Activated T-cell treated with anti-CD3 and anti-CD28 coated beads, Interleukin-2, amount 50 U/mL, for 24 hours (primary cell): ENCODE measurements around the gene TMEM92.
"Not testable (repeated sequence)": the region's sequence is repeated elsewhere in the genome, so short reads cannot be mapped to it uniquely, and the experiment has no call there.

Source experiments
- DNase-seq: peaks from one replicate; pipeline ENCODE4 v3.0.0-alpha.2; 2020
- H3K27ac Mint-ChIP-seq: 2 replicates; pipeline ENCODE4 v1.8.0; 2020; ENCODE audit warnings: mild to moderate bottlenecking, mixed read lengths
- H3K27me3 Mint-ChIP-seq: 2 replicates; pipeline ENCODE4 v1.8.0; 2020; ENCODE audit warnings: mixed read lengths
- H3K36me3 Mint-ChIP-seq: 2 replicates; pipeline ENCODE4 v1.8.0; 2020; ENCODE audit warnings: low read depth, mixed read lengths
- H3K4me1 Mint-ChIP-seq: 2 replicates; pipeline ENCODE4 v1.8.0; 2020; ENCODE audit warnings: low read depth, mixed read lengths
- H3K4me3 Mint-ChIP-seq: 2 replicates; pipeline ENCODE4 v1.8.0; 2020; ENCODE audit warnings: mild to moderate bottlenecking, moderate library complexity, mixed read lengths
- H3K9me3 Mint-ChIP-seq: 2 replicates; pipeline ENCODE4 v1.8.0; 2020; ENCODE audit warnings: mixed read lengths

TMEM92 gene

DNA sequence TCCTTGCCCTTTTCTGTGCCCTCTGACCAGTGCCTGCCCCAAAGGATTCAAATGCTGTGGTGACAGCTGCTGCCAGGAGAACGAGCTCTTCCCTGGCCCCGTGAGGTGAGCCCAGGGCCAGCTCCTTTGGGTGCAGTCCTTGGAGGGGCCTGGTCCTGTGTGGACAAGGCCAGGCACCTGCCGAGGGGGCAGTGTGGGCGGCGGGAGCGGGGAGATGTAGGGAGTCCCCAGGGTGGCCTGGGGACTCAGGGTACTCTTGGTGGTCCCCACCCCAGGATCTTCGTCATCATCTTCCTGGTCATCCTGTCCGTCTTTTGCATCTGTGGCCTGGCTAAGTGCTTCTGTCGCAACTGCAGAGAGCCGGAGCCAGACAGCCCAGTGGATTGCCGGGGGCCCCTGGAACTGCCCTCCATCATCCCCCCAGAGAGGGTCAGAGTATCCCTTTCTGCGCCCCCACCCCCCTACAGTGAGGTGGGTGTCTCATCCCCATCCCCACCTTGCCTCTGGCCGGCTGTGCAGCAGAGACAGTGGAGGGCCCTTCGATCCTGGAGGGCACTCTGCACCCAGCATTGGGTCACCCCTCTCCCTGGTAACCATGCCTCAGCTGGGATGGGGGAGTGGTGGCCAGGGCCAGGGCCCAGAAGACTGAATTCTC, 4.4 kb downstream of the TMEM92 start:
- peaks cover 73% of the 10 kb centered on the region for H3K27me3 Mint-ChIP-seq

DNA sequence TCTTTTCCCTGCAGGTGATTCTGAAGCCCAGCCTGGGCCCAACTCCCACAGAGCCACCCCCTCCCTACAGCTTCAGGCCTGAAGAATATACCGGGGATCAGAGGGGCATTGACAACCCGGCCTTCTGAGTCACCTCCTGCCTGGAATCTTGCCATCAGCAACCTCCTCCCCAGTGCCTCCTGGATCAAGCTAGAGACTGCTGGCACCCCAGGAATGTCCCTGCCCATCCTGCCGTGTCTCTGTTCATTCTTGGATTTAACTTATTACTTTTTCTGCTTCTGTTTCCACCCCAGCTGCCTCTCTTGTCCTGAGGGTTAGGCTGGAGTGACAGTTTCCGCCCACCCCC, 4.9 kb downstream of the TMEM92 start:
- peaks cover 14% of the 10 kb centered on the region for H3K4me1 Mint-ChIP-seq
- DNase-seq: no peak
- H3K27ac Mint-ChIP-seq: no peak overlapping the region
- H3K9me3 Mint-ChIP-seq: no peaks in the 10 kb centered on the region
- no peak overlapping the region for H3K4me3 Mint-ChIP-seq
- H3K27me3 Mint-ChIP-seq: peaks cover 74% of the 10 kb centered on the region
- H3K36me3 Mint-ChIP-seq: no peaks in the 10 kb centered on the region

More for the DNA sequence above, 4.4 kb downstream of the TMEM92 start:
- H3K4me3 Mint-ChIP-seq: no peak overlapping the region
- H3K36me3 Mint-ChIP-seq: no peaks in the 10 kb centered on the region
- no peaks in the 10 kb centered on the region for H3K9me3 Mint-ChIP-seq
- peaks cover 9% of the 10 kb centered on the region for H3K4me1 Mint-ChIP-seq
- no peak for DNase-seq
- H3K27ac Mint-ChIP-seq: no peak overlapping the region

DNA sequence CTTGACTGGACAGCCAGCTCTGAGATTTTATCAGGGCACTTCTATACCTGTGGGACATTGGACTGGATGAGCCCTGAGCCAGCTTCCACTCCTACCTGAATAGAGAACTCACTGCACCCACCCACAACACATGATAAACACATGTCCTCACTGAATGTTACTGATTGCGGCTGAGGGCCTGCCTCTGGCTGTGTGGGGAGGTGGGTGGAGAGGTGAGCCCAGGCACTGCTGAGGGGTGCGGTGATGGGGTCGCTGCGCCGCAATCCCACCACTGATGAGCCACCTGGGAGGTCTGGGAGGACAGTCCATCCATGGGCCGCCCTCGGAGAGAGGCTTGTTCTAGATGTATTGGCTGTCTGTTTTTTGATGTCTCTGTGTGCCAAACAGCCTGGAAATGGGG, 5.4 kb downstream of the TMEM92 start:
- Mint-ChIP-seq H3K4me1 (peaks cover 14% of the 10 kb centered on the region), H3K27me3 (peaks cover 73% of the 10 kb centered on the region), H3K36me3 (no peaks in the 10 kb centered on the region), H3K4me3 (no peak overlapping the region), H3K9me3 (no peaks in the 10 kb centered on the region), H3K27ac (no peak overlapping the region)
- no peak for DNase-seq

DNA sequence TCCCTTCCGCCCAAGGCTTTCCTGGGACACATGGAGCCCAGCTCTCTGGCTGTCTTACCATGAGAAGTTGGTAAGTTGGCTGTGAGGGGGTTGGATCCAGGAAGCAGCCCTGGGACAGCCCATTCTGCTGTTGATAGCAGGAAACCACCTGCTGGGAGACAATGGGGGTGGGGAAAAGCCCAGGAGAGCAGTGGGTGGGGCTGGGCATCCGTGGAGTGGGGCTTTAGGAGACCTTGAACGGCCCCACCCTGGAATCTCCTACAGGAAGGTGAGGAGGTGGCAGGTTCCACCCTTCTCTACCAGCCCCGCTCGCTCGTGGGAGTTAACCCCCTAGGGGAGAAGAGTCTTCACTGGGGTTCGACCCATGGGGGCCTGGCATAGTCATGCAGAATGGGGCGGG, 5.8 kb downstream of the TMEM92 start:
- Mint-ChIP-seq H3K27me3 (peaks cover 69% of the 10 kb centered on the region), H3K36me3 (no peaks in the 10 kb centered on the region), H3K4me1 (peaks cover 14% of the 10 kb centered on the region), H3K4me3 (no peak overlapping the region), H3K9me3 (no peaks in the 10 kb centered on the region), H3K27ac (no peak overlapping the region)
- no peak for DNase-seq

DNA sequence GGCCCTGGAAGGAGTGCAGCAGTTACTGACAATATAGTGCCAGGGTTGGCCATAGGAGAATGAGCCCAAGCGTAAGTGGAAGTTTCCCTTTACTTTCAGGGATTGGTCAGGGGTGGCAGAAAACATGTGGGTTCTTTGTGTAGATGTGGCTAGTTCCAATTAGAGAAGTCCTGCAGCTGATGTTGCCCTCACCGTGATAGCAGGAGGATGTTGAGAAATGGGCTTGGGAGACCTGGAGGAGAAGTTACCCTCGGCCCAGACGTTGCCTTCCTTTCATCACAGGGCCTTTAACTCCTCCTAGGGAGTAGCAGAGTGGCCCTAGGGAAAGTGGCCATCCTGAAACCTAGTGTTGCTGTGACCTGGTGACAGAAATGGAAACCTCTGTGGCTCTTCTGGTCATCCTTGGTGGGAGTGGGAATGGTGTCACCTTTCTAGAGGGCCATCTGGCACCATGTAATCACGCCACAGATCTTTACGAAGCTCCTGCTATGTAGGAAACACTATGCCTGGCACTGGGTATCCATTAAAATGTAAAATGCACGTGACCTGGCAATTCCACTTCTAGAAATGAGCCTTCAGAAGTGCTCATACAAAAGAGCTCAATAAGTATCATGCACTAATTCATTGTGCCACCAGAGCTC, 6.7 kb downstream of the TMEM92 start:
- H3K36me3 Mint-ChIP-seq: no peaks in the 10 kb centered on the region
- H3K27me3 Mint-ChIP-seq: peaks cover 64% of the 10 kb centered on the region
- peaks cover 14% of the 10 kb centered on the region for H3K4me1 Mint-ChIP-seq
- no peak for DNase-seq
- no peaks in the 10 kb centered on the region for H3K9me3 Mint-ChIP-seq
- H3K4me3 Mint-ChIP-seq: no peak overlapping the region
- H3K27ac Mint-ChIP-seq: no peak overlapping the region

DNA sequence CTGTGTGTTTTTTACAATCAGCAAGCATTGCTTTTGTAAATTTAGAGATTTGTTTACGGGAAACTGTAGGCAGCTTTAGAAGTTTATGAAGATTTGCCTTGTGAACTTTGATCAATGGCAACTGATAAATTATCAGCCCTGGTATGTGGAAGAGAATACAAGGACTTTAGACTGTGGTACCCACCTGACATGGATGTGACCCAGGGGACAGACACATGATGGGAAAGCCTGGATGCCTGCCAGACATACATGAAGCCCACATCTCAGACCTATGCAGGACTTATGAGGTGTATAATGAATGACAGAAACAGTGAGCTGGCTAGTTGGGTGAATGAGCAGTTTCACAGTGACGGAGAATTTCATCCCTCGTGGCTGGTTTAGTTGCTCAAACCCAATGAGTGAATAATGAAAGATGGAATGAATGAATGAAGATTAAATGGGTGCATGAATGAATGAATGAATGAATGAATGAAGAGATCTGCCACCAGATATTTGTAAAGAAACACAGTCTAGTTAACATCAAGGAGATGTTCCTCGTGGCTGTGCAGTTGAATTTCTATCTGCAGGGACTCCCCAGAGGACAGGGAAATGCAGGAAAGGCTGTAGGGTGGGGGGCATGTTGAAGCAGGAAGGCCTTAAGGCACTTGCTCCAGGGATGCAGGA, 7.6 kb downstream of the TMEM92 start:
- no peak for DNase-seq
- H3K36me3 Mint-ChIP-seq: no peaks in the 10 kb centered on the region
- H3K9me3 Mint-ChIP-seq: no peaks in the 10 kb centered on the region
- peaks cover 14% of the 10 kb centered on the region for H3K4me1 Mint-ChIP-seq
- no peak overlapping the region for H3K4me3 Mint-ChIP-seq
- H3K27ac Mint-ChIP-seq: no peak overlapping the region
- peaks cover 62% of the 10 kb centered on the region for H3K27me3 Mint-ChIP-seq

DNA sequence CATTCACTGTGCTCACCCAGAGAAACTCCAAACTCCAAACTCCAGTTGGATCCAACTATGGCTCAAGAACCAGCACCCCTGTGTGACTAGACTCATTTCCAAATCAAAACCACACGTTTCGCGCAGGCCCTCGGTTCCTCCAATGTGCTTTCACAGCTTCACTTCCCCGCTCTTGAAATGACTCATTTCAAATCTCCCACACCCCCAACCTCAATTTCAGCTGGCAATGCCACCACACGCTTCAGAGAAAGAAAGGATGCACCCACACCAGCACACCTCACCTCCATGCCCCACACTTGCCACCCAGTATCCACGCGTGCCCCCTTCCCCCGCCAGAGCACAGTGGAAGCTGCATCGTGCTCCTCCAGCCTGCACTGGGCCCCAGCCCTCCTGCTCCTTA, 9.0 kb downstream of the TMEM92 start:
- no peaks in the 10 kb centered on the region for H3K9me3 Mint-ChIP-seq
- H3K27me3 Mint-ChIP-seq: peaks cover 51% of the 10 kb centered on the region

DNA sequence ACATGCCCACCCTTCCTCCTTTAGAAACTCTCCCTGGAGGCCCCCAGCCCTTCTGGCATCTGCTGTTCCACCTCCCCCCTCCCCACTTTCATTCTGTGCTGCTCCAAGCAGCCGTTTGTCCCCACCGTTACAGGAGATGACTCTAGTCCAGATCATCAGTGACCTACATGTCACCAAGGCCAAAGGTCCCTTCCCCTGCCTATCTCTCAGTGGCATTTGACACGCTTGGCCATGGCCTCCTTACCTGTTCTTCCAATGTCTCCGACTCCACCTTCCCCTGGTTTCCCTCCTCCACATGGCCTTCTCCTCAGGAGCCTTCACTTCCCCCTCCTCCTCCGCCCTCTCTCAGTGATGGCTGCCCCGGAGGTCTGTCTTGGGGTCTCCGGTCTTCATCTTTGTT, 9.4 kb downstream of the TMEM92 start:
- Mint-ChIP-seq H3K4me3 (no peak overlapping the region), H3K27me3 (peaks cover 51% of the 10 kb centered on the region), H3K4me1 (peaks cover 14% of the 10 kb centered on the region), H3K36me3 (no peaks in the 10 kb centered on the region), H3K27ac (no peak overlapping the region), H3K9me3 (no peaks in the 10 kb centered on the region)
- DNase-seq: no peak

More for the DNA sequence above, 9.0 kb downstream of the TMEM92 start:
- Mint-ChIP-seq H3K4me3 (no peak overlapping the region), H3K27ac (peak overlapping the region; percentile 3), H3K36me3 (no peaks in the 10 kb centered on the region), H3K4me1 (peaks cover 14% of the 10 kb centered on the region)
- no peak for DNase-seq

DNA sequence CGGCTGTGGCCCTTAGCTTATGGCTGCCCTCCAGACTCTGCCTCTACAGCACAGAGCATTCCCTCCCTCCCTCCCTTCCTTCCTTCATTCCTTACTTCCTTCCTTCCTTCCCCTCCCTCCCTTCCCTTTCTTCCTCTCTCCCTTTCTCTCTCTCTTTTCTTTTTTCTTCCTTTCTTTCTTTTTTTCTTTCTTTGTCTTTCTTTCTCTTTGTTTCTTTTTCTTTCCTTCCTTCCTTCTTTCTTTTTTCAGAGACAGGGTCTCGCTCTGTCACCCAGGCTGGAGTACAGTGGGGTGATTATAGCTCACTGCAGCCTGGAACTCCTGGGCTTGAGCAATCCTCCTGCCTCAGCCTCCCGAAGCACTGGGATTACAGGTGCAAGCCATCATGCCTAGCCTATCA, 11.7 kb downstream of the TMEM92 start:
- peaks cover 55% of the 10 kb centered on the region for H3K27me3 Mint-ChIP-seq
- no peaks in the 10 kb centered on the region for H3K9me3 Mint-ChIP-seq
- no peaks in the 10 kb centered on the region for H3K36me3 Mint-ChIP-seq
- no peak for DNase-seq
- H3K27ac Mint-ChIP-seq: no peak overlapping the region
- no peak overlapping the region for H3K4me3 Mint-ChIP-seq
- peaks cover 30% of the 10 kb centered on the region for H3K4me1 Mint-ChIP-seq

DNA sequence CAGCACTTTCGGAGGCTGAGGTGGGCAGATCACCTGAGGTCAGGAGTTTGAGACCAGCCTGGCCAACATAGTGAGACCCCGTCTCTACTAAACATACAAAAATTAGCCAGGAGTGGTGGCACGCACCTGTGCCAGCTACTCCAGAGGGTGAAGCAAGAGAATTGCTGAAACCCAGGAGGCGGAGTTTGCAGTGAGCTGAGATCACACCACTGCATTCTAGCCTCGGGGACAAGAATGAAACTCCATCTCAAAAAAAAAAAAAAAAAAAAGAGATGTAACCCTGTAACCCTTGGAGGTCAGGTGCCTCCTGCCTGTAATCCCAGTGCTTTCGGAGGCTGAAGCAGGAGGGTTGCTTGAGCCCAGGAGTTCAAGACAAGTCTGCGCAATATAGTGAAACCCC, 13.0 kb downstream of the TMEM92 start:
- not testable (repeated sequence) for H3K4me3 Mint-ChIP-seq, H3K27ac Mint-ChIP-seq, H3K9me3 Mint-ChIP-seq, DNase-seq, H3K36me3 Mint-ChIP-seq
- peaks cover 55% of the 10 kb centered on the region for H3K27me3 Mint-ChIP-seq
- H3K4me1 Mint-ChIP-seq: peaks cover 30% of the 10 kb centered on the region

DNA sequence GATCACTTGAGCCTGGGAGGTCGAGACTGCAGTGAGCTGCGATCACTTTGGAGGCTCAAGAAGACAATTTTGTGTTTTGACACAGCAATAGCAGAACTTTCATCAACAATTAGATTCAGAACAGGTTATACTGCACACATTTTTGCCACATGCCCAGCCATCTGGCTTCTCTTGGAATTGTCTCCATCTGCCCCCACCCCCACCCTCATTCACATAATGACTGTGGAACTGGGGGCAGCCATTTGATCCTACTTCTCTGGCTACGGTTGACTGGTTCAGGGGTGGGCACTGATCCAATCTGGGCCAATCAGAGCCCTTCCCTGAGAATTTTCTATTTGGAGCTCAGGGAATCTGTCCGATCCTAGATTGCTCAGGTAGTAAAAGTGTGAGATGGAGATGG, 14.0 kb downstream of the TMEM92 start:
- DNase-seq: no peak
- Mint-ChIP-seq H3K27ac (no peak overlapping the region), H3K4me1 (peaks cover 24% of the 10 kb centered on the region), H3K27me3 (peaks cover 51% of the 10 kb centered on the region), H3K9me3 (no peaks in the 10 kb centered on the region), H3K36me3 (no peaks in the 10 kb centered on the region), H3K4me3 (no peak overlapping the region)

DNA sequence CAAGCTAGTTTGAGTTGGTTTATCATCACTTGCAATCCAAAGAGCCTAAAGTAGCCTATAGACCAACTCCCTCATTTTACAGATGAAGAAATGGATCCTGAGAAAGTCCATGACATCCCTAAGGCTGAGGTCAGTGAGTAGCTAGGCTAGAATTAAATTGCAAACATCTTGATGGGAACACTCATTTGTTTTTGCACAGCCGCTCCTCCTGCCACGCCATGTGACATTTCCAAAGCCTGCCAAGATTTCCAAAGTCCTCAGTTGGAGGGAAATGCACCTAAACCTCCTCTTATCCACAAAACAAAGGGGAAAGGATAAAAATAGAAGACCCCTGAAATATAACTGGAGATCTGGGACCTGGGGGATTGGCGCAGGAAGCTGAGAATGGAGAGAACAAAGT, 15.0 kb downstream of the TMEM92 start:
- H3K36me3 Mint-ChIP-seq: no peaks in the 10 kb centered on the region
- H3K9me3 Mint-ChIP-seq: no peaks in the 10 kb centered on the region
- no peak overlapping the region for H3K4me3 Mint-ChIP-seq
- H3K27ac Mint-ChIP-seq: no peak overlapping the region
- H3K27me3 Mint-ChIP-seq: peaks cover 44% of the 10 kb centered on the region
- peaks cover 16% of the 10 kb centered on the region for H3K4me1 Mint-ChIP-seq
- no peak for DNase-seq

DNA sequence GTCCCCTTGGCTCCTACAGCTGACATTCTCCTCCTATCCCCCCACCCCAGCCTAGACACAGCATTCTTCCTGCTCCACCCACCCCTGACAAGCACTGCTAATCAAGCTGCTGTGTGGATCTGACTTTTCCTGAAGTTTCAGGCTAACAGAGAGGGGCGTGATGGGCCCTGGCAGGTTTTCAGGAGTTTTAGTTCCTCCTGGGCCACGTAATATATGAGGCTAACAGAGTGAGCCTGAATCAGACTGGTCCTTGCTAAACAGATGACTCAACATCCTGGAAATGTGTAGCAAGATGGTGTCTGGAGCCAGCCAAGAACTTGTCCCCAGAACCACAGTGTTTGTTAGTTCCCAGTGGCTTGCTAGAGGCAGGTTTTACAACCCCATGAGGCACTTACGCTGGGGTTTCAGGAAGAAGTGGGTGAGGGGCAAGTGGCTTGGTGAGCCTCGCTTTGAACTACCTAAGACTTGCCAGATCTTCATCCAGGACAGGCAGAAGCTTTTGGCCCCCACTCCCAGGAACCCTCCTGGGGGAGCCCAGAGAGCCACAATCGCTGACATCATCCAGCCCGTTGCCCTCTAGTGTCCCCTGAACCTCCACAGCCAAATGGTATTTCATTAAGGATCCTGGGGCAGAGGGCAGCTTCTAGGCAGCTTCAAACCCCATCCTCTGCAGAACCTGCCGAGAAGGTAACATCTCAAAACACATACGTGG, 15.9 kb downstream of the TMEM92 start:
- Mint-ChIP-seq H3K9me3 (no peaks in the 10 kb centered on the region), H3K4me1 (peaks cover 16% of the 10 kb centered on the region), H3K27me3 (peaks cover 42% of the 10 kb centered on the region), H3K27ac (peak overlapping the region; percentile 83), H3K4me3 (no peak overlapping the region), H3K36me3 (no peaks in the 10 kb centered on the region)
- no peak for DNase-seq

DNA sequence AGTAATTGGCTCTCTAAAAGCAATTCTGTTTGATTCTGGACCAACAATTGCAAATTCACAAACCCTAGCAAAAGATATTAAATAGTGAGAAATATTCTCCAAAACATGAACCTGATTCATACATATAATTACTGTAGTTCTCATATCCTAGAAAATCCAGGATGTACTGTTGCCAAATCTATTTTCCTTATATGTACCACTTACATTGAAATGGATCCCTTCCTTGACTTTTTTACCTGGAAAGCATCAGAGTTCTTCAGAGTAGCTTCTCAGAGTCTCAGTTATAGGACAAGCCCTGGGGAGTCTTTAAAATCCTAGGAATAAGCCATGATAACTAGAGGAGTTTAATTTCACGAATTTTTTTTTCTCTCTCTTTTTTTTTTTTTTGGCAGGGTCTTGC, 16.7 kb downstream of the TMEM92 start:
- no peak for DNase-seq
- Mint-ChIP-seq H3K27me3 (peaks cover 42% of the 10 kb centered on the region), H3K36me3 (no peaks in the 10 kb centered on the region), H3K27ac (peak overlapping the region; percentile 83), H3K9me3 (no peaks in the 10 kb centered on the region), H3K4me1 (peaks cover 16% of the 10 kb centered on the region), H3K4me3 (no peak overlapping the region)

DNA sequence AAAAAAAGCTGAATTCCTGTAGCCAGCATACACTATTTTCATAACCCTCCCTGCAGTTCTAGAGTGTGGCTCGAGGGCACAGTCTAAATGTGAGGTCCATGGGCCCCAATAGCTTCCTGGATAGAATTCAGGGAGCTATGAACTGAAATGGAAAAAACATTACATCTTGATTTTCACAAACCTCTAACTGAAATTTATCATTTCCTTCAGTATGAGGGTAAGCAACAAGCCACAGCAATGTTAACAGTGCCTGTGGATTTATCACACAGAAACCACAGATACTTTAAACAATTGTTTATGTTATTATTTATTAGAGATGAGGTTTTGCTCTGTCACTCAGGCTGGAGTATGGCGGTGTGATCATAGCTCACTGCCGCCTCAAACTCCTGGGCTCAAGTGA, 18.2 kb downstream of the TMEM92 start:
- DNase-seq: no peak
- Mint-ChIP-seq H3K4me1 (peaks cover 16% of the 10 kb centered on the region), H3K4me3 (no peak overlapping the region), H3K36me3 (no peaks in the 10 kb centered on the region), H3K27me3 (peaks cover 35% of the 10 kb centered on the region), H3K9me3 (no peaks in the 10 kb centered on the region), H3K27ac (no peak overlapping the region)
